Measurements from ENCODE around the gene STK24.

Gene STK24

DNA sequence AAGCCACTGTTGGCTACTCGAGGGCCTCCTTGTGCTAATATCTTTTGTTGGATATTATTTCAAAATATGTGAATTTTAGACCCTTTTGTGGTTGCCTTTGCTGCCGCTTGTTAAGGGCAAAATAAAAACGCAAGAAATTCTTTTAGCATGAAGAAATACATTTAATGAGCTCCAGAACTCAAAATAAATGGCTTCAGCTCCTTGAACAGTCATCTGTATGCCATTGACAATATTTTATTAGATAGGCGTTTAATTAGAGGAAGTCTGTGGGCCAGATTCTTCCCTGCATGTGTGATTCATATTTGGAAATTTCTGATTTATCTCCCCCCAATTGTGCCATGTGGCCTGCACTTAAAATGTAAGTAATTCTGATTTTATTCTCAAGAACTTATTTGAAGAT is 177.2 kb downstream of the STK24 start:
- FAIRE-seq (no peak), DNase-seq (ENCODE audit: insufficient read length, low spot score) (no peak)
- TF ChIP-seq, protein P1, sequence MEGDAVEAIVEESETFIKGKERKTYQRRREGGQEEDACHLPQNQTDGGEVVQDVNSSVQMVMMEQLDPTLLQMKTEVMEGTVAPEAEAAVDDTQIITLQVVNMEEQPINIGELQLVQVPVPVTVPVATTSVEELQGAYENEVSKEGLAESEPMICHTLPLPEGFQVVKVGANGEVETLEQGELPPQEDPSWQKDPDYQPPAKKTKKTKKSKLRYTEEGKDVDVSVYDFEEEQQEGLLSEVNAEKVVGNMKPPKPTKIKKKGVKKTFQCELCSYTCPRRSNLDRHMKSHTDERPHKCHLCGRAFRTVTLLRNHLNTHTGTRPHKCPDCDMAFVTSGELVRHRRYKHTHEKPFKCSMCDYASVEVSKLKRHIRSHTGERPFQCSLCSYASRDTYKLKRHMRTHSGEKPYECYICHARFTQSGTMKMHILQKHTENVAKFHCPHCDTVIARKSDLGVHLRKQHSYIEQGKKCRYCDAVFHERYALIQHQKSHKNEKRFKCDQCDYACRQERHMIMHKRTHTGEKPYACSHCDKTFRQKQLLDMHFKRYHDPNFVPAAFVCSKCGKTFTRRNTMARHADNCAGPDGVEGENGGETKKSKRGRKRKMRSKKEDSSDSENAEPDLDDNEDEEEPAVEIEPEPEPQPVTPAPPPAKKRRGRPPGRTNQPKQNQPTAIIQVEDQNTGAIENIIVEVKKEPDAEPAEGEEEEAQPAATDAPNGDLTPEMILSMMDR (IDR thresholded peaks at IDR 0.05; ENCODE audit: insufficient read depth, missing control alignments): no peak

DNA sequence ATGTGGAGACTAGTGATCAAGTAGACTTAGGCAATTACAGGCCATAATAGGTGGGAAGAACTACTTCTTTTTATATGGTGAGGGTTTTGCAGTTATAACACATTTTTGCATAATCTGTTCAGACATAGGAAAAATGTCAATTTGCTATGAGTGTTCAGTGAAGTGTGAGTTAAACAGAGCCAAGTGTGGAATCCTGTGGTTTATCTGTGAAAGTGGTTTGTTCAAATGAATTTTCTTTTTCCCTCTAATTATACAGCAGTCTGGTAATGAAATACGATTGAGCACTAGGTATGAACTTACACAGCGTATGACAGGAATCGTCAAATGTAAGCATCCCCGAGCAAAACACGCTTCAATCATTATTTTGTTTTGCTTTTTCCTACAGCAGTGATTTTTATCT is 178.3 kb downstream of the STK24 start:
- FAIRE-seq: no peak
- TF ChIP-seq, protein P1 (IDR thresholded peaks at IDR 0.05; ENCODE audit: insufficient read depth, missing control alignments): no peak

DNA sequence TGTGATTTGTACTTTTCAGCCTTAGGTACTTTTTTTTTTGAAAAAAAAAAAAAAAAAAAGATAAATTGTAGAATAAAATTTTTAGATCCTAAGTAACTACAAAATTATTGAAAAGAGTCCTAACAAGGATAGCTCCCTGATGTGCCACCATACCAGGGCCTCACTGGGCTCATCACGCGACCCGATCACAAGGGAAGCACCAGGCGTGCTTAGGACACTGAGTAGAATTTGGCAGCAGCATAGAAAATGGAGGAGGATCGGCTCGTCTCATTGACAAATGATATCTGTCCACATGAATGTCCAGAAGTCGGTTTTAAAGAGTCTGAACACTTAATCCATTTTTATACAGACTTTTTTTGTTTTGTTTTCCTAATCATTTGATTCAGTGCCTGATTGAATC is 179.0 kb downstream of the STK24 start:
- FAIRE-seq (no peak), DNase-seq (ENCODE audit: insufficient read length, low spot score) (no peak)
- TF ChIP-seq, protein P1 (IDR thresholded peaks at IDR 0.05; ENCODE audit: insufficient read depth, missing control alignments): no peak

More for the DNA sequence above, 178.3 kb downstream of the STK24 start:
- no peak for DNase-seq (ENCODE audit: insufficient read length, low spot score)

DNA sequence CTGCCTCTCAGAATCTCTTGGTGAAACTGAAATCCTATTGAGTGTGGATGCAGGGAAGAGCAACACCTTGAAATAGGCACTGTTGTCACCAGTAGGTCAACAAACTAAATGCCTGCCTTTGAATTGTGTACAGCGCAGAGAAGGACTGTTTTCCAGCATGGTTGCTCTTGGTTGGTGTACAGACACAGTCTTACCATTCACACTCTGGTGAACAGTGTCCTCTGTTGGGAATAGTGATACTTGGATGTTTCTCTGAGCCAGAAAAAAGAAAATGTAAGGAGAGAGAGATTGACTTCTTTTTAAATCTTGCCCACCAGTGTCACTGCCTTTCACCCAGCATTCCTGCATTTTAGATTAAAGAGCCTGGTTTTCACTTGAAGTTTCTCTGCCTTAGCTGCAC is 179.7 kb downstream of the STK24 start:
- DNase-seq (ENCODE audit: insufficient read length, low spot score) (no peak), FAIRE-seq (no peak)
- TF ChIP-seq, protein P1 (IDR thresholded peaks at IDR 0.05; ENCODE audit: insufficient read depth, missing control alignments): peak; percentile 40

DNA sequence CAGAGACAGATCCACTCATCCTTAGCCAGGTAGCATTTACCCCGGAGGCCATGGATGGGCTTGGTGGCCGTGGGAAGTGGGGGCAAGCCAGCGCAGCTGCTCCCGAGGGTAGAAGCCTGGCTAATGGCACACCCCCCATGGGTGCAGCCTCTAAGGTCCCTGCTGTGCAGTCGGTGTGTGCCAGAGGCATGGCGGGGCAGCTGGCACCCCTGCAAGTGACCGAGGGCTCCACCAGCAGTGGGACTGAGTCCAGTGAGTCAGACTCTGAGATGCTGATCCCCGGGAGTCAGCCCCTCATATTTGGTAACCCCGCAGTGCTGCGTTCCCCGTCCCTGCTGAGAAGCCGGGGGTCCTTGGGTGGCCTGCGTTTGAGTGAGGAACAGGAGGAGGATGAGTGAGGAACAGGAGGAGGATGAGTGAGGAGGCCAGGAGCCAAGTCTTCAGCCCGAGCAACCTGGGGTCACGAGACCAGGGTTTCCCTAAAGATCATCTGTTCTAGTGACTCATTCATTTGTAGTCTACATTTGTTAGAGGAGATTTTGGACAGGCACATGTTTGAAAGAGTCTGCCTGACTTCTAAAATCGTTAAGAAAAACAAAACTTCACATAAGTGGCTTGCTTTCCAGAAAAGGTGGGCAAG is 180.7 kb downstream of the STK24 start:
- TF ChIP-seq, protein P1 (IDR thresholded peaks at IDR 0.05; ENCODE audit: insufficient read depth, missing control alignments): no peak
- DNase-seq (ENCODE audit: insufficient read length, low spot score): no peak
- no peak for FAIRE-seq

Measured in D721Med (cell line).